NCI-H2196 treated with DMSO at 0.1 percent for 48 hours (cell line): Measurements from ENCODE around the gene MTURN.
"Not testable (repeated sequence)": the region's sequence is repeated elsewhere in the genome, so short reads cannot be mapped to it uniquely, and the experiment has no call there.

Experiments
- DNase-seq: peaks from one replicate; lab custom pipeline; 2025; ENCODE audit not compliant: unreplicated experiment; lab: John Stamatoyannopoulos, UW

The MTURN gene

DNA sequence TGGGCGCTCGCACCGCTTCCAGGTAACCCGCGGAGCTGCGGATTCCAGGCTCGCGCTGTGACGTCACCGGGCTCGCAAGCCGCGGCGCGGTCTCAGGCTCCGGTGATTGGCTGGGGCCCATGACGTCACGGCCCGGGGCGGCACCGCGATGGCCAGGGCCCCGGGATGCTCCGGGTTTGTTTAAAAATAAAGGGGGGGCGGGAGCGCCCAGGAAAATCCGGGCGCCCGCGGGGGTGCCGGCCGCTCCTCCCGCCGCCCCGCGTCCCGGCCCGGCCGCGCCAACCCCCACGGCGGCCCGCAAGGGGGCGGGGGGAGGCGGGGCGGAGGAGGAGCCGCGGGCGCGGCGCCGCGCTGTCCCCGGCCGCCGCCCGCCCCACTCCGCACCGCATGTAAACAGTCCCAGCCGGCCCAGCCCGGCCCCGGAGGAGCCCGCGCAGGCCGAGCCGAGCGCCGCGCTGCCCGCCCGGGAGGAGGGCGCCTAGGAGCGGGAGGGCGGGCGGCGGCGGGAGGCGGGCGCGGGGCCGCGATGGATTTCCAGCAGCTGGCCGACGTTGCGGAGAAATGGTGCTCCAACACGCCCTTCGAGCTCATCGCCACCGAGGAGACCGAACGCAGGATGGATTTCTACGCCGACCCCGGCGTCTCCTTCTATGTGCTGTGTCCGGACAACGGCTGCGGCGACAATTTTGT is at the start of gene MTURN:
Gene MTURN (plus strand): TSS at position 376 of the 690 bp plus-strand sequence. CDS start 151 bp downstream, at position 527.
- DNase-seq: peak; percentile 76

DNA sequence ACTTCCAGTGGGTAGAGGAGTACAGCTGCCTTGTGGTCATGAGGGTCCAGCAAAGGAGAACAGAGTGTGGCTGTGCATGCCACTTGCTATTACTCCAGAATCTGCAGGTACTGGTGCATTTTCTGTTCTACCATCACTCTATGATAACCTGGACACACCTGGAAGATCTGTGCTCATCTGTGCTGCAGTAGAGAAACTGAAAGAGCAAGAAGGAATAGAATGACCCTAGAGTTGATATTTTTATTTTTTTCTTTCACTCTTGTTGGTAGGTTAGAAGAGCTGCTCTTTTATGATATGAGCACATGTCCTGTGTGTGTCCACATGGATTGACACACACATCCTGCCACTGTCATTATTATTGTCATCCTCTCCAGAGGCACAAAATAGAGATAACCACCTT is 48.3 kb upstream of the MTURN start:
- no peak for DNase-seq

DNA sequence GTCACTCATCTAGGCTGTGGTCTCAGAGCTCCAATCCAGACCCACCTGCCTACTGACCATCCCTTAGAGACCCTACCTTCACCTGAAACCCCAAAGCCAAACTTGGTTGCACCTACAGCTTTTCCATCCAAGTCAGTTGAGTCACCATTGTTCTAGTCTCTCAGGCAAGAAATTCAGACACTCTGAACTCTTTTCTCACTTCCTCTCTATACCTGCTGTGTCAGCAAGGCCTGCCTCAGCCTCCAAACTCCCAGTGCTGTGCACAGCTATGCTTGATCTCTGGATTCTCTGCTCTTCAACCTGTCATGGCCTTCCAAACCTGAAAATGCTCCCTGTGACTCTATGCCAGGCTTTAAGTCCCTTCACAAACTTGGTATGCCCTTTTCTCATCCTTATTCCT is 47.4 kb upstream of the MTURN start:
- DNase-seq: no peak

DNA sequence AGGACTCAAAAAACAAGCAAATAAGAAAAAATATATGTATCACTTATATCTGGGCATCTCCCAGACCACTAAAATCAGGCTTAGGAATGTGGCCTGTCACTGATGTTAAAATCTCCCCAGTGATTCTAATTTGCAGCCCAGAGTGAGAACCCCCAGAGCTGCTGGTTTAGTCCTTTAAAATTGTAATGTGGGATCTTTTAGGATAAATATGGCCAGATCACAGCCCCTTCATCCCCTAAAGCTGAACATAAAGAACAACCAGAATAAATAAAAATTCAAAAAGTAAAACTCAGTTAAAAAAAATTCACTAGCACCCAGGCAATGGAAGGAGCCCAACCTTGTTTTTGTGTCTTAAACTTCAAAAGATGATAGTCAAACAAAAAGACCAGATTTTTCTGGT is 46.4 kb upstream of the MTURN start:
- DNase-seq: no peak

DNA sequence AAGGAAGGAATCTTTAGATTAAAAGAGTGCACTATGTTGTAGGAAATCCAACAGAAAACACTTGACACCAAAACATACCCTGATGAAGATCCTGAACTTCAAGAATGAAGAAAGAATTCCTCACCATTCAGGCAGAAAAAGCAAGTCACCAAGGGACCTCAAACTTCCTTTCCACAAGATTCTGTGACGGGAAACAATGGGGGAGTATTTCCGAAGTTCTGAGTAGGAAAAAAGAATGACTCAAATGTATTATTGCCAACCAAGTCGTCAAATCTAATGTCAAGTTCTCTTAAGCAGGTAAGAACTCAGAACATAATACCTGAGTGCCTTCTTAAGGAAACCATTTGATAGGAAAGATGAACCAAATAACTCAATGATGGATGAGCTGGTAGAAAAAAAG is 44.7 kb upstream of the MTURN start:
- no peak for DNase-seq

DNA sequence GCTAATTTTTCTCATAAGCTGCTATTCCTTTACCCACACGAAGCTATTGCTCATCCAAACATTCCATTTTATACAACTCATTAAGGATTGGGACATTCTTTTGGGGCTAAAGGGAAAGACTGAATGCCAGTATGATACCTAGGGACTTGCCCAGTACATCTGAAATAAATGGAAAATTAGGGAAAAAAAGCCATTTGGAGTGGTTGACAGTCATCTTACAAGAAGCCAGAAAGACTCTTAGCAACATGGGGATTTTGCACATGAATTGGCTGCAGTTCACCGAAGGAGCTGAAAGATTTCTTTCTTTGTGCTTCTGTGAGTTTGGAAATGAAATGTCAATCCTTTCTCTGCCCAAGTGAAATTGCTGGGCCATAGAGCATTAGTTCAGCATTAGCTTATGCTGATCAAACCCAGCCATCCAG is 43.3 kb upstream of the MTURN start:
- DNase-seq: no peak

DNA sequence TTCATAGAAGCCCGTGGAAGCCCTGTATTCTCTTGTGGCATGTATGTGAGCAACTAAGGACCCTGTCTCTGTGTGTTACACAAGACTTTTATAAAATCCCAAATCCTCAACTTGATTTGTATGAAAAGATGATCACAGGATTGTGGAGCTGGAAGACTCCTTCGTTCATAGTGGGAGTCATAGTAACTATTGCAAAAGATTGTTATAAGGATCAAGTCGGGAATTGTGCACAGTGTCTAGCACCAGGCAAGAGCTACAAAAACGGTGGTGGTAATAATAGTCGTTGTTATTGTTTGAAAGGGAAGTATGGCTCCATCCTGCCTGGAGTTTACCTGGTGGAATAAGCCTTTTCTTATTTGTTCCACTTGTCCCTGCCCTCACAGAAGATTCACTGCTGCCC is 42.8 kb upstream of the MTURN start:
- no peak for DNase-seq

DNA sequence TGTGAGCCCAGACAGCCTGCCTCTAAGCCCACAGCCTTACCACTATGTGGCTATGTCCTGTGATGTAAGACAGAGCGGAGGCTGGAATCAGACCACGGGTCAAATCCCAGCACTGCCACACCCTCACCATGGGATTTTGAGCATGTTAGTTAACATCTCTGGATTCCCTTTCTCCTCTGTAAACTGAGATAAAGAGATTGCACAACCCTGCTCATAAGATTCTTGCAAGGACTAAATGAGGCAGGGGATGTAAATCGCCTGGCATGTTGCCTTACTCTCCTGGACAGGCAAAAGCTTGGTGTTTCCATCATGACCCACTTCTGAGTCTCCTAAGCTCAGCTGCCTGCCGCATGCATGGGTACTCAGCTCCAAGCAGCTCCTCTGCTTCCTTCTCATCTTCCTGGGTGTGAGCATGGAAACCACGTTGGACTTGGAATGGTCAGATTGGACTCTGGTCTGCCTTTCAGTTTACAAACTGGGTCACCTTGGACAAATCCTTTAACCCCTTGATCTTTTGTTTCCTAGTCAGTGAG is 41.3 kb upstream of the MTURN start:
- no peak for DNase-seq

DNA sequence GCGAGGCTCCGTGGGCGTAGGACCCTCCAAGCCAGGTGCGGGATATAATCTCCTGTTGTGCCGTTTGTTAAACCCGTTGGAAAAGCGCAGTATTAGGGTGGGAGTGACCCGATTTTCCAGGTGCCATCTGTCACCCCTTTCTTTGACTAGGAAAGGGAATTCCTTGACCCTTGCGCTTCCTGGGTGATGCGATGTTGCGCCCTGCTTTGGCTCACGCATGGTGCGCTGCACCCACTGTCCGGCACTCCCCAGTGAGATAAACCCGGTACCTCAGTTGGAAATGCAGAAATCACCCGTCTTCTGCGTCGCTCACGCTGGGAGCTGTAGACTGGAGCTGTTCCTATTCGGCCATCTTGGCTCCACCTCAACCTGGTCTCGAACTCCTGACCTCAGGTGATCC is 36.2 kb upstream of the MTURN start:
- not testable (repeated sequence) for DNase-seq

DNA sequence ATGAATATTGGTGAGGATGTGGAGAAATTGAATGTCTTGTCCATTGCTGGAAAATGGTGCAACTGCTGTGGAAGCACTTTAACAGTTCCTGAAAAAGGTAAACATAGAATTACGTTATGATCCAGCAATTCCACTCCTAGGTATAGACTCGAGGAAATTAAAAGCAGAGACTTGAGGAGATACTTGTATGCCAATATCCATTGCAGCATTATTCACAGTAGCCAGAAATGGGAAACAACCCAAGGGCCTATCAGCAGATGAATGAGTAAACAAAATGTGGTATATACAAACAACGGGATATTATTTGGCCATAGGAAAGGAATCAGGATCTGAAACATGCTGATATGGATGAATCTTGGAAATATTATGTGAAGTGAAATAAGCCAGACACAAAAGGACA is 32.5 kb upstream of the MTURN start:
- DNase-seq: no peak

DNA sequence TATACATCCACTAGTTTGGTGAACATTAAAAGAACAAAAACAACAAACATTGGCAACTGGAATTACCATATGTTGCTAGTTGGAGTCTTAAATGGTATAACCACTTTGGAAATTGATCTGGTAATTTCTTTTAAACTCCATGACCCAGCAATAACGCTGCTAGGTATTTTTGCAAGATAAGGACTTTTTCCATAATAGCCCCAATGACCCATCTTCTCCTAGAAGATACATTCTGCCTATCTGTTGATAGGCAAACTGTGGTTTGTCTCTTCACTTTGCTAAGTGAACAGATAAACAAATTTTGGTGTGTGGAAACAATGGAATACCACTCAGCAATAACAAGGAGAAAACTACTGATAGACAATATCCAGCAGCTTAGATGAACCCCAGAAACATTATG is 30.6 kb upstream of the MTURN start:
- no peak for DNase-seq

DNA sequence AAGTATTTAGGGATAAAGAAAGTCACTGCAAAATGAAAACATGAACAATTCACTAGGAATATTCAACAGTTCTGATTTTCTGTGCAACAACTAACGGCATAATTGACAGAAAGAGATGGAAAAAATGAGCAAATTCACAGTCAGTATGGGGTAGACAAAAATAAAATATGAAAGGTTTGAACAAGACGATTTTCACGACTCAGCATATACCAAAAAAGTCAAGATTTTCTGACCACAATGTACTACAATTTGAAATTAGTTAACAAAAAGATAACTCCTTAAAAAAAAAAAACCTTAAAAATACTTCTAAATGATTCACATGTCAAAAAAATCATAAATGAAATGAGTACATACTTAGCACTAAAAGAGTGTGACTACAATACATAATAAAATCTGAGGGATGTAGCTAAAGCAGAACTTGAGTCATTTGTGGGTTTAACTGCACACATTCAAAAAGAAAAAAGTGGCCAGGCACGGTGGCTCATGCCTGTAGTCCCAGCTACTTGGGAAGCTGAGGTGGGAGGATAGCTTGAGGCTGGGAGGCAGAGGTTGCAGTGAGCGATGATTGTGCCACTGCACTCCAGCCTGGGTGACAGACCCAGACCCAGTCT is 22.6 kb upstream of the MTURN start:
- DNase-seq: no peak

DNA sequence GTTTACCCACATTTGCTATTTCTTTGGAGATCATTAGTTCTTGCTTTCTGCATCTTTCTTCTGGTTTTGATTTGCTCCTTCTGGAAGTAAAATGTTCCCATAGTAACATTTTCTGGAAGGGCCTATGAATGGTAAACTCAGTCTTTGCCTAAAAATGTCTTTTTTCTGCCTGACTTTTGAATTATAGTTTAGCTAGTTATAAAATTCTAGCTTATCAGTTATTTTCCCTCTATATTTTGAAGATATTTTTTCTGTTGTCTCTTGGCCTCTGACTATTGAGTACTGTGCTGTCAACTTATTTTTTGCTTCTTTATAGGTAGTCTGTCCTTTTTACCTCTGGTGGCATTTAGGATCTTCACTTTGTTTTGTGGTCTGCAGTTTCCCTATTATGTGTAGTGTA is 21.6 kb upstream of the MTURN start:
- DNase-seq: no peak

DNA sequence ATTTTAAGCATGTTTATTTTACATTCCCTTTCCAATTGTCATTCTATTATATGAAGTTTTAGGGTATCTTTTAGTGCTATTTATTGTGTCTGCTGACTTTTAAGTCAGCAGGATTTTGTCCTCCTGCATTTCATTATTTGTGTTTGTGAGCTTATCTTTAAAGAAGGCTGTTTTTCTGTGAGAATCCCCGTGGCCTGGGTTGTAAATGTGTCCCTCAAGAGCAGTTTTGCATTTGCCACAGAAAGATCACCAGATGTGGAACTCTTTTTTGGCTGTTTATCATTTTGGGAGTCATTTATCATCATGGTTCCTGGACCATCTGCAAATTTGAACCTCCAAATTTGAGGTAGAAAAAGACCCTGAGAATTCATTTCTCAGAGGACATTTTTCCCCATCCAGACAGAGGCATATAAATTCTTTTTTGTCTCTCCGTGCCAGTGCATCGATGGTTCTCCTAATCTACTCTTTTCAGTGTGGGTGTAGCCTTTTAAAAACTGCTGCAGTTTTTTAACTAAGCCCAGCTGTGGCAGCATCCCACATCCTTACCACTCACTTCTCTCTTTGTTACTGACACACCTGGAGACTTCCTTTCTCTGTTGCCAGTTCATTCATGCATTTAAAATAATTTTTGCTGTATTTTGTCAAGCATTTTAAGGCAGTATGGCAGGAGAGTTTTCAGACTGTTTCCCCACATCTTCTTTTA is 20.1 kb upstream of the MTURN start:
- no peak for DNase-seq

DNA sequence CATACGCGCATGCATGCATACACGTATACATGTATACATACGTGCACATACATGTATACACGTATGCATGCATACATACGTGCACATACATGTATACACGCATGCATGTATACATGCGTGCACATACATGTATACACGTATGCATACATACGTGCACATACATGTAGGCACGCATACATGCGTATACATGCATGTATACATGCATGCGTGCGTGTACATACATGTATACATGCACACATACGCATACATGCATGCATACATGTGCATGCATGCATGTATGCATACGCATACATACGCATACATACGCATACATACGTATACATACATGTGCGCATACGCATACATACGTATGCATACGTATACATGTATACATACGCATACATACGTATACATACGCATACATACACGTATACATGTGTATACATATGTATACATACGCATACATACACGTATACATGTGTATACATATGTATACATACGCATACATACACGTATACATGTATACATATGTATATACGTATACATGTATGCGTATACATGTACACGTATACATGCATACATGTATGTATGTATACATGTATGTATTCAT is 19.0 kb upstream of the MTURN start:
- DNase-seq: no peak

DNA sequence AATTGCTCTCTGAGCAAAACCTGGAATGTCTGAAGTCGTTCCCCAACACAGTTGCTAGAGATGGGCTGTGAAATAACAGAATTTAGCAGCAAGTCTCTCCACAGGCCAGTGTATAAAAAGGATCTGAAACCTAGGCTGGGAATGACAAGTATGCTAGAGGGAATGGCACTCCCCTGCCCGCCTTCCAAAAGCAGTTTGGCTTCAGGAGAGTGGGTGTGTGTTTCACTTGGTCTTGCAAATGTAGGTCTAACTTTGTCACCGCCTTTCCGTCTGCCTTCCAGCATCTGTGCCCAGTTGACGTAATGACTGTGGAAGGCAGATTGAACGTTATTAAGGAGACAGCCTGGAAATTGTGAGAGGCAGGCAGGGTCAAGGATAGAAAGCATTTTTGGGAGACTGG is 18.0 kb upstream of the MTURN start:
- no peak for DNase-seq

DNA sequence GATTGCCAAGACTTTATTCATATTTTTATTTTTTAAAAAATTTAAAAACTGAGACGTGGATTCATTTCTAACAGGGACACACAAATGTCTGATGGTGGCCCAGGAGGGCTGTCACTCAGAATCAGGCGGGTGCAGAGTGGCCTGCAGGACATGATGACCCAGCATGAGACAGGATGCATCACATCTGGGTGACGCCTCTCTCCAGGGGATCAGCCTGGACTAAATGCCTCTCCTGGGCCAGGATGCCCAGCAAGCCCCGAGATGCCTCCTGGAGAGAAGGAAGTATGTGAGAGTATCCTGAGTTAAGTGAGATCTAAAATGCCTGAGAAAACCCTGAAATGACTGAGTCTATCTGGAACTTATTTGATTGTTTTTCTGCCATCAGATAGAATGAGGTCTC is 16.9 kb upstream of the MTURN start:
- DNase-seq: no peak

DNA sequence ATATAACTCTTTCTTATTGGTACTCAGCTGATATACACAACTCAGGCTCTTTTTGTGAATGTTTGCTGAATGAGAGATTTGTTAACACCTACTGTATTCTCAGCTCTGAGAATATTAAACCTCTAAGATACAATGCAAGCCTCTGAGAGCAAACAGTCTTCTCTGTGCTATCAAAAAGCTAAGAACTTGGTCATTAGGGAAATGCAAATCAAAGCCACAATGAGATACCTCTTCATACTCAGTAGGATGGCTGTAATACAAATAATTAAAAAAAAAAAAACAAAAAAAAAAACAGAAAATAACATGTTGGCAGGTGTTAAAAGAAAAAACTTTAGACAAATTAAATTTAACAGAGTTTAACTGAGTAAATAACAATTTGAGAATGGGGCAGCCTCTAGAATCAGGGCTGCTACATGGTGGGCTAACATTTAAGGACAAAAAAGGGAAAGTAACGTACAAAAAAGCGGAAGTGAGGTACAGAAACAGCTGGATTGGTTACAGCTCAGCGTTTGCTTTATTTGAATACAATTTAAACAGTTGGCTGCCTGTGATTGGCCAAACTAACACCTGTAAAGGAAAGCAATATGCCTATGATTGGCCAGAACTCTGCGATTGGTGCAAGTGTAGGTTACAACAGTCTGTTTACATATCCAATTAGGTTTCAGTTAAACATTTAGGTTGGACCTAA is 14.8 kb upstream of the MTURN start:
- DNase-seq: no peak

DNA sequence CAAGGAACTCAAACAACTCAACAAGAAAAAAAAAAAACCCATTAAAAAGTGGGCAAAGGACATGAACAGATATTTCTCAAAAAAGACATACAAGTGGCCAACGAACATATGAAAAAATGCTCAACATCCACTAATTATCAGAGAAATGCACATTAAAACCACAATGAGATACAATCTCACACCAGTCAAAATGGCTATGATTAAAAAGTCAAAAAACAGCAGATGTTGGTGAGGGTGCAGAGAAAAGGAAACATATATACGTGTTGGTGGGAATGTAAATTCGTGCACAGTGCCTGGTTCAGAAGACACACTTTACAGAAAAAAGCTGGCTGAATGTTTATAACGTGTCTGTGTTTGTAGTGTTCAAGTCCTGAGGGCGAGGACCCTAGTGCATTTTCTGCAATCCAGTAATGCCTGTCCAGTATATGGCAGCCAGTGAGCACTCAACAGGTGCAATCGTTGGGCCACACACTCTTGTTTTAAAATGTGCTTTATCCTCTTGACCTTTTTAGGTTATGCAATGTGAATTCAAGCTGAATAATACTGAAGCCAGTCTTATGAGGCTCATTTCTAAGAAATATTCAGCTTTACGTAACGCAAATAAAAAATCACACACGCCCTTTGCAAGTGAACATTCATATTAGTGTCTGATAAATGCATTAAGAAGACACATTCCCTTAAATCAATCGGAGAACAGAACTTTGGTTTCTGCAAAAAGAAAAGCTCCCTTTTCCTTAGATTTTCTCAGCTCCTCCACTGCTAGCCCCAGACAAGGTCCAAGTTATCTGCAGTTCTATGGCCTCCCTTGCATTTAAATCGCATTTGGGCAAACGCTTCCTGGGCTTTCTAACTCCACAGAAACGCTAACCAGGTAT is 813 bp upstream of the MTURN start:
- DNase-seq: no peak
